Hematopoietic multipotent progenitor cell (in vitro differentiated cells): ENCODE results near the gene PHLDA2. TPM values are rescaled to one million over a fixed set of nuclear protein-coding genes. Genes with fewer than 3 reads are reported as not detected.

Source experiments
- DNase-seq, 3 donors: peaks; one replicate each; pipeline ENCODE4 v3.0.0-alpha.2; 2011 to 2015; ENCODE audit warnings: low read depth in 2 of 3, low spot score in 2 of 3
- total RNA-seq: library from RNA; depleted of rRNA; stranded (reverse); fragments of >200 nt; gene quantifications from one replicate; pipeline ENCODE4 v1.2.3, GENCODE V29; 2012

PHLDA2 gene
- total RNA-seq, 1 donor = 1.1 TPM

GRCh38 chr11:2899080-2899783 lies 30.0 kb downstream of the PHLDA2 start:
- peak in 1 of 3 donors; percentile 13 for DNase-seq

DNA sequence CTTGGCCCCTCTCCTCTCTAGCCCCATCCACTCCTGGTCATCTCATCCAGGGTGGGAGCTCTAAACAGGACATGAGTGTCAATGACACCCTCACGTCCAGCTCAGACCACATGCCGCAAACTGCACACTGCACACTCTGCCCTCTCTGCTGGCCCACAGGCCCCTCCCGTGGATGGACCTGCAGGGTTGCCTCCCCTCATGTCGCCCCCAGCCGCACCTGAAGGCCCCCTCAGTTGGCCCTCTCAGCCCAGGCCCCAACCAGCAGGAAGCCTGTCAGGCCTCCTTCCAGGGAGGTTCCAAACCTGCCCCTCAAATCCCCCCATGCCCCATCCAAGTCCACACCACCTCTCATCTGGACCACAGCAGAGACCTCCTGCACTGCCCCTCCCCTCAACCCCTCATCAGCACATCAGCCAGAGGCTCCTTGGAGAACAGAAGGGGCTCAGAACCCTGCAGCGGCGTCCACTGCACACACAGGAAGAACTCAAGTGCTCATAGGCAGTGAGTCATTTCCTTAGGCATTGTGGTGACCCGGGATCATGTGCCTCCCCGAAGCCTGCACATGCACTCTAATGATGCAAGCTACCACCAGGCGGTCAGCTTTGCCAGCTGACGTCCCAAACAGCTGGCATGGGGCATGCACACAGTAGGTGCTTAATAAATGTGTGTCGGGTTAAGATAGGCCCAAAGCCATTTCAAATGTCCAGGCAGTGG lies 30.7 kb downstream of the PHLDA2 start:
- peak in 2 of 3 donors; percentile 86 to 90 for DNase-seq

GRCh38 chr11:2897048-2897447 lies 32.2 kb downstream of the PHLDA2 start:
- no peak for DNase-seq

GRCh38 chr11:2896047-2896446 lies 33.2 kb downstream of the PHLDA2 start:
- no peak for DNase-seq

- DNase-seq = no peak
Observed at GRCh38 chr11:2893935-2894334, 35.3 kb downstream of the PHLDA2 start.

GRCh38 chr11:2892967-2893528 lies 36.2 kb downstream of the PHLDA2 start:
- peak in 2 of 3 donors; percentile 45 to 49 for DNase-seq

DNA sequence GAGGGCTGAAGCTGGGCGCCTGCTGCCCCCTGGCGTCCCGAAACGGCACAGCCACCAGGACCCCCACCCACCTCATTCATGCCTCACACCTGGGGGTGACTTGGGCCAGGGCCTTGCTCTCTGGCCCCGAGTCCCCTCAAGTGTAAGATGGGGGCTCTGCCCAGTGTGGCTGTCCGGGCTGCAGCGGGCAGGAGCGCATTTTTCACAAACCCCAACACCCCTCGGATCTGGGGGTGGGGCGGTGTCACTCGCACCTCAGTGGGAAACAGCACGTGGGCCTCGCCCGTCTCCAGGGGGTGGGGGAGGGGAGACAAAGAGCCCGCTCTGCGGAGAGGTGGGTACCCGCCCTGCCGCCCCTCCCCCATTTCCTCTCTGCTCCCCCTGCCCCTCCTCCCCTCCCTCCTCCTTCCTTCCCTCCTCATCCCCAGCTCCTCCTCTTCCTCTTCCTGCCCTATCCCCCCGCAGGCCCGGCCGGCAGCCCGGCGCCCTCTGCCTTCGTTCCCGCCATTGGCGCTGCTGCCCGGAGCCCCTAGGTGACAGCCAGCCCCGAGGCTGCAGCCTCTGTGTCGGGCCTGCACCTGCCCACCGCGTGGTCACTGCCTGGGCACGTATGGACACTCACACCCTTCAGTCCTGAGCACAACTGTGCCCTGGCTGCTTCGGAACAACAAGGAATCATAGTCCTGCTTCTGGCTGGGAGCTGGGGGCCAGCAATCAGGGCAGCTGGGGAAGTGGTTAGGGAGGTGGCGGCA lies 36.8 kb downstream of the PHLDA2 start:
- DNase-seq = peak; percentile 42 to 73 (median 67)

DNA sequence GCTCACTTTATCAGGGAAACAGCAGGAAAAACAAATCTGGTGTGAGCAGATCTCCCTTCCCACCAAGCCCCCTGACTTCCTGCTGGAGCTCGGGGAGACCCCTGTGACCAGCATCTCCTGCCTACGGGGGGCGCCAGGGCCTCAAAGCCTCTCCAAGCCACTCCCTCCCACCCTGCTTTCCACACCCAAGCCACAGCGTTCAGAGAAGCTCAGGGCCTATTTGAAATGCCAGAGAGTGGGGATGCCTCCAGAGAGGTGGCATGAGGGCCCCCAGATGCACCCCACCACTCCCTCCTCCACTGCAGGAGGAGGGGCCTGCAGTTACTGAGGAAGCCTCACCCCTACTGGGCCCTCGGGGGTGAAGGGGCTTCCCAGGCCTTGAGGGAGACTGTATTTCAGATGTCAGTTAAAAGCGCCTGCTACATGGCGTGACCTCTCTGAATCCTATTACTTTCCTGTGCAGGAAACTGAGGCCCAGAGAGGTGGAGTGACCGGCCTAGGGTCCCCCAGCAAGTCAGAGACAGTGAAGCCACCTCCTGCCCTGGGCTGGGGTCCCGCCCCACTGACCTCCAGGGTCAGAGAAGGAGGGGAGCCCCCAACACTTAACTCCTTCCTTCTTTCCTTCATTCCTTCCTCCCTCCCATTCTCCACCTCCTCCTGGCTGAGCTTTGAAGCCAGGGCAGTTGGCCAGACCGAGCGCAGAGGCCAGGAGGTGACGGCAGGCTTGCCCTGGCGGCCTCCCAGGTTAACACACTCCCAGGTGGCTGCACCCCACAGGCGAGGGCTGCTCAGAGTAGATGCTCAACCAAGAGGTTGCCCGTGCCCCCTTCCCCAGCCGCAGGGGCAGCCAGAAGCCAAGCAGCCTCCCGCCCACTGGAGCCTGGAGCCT lies 37.6 kb downstream of the PHLDA2 start:
- DNase-seq = no peak

- DNase-seq = peak in 1 of 3 donors; percentile 21
Observed at GRCh38 chr11:2890466-2891294, 38.5 kb downstream of the PHLDA2 start.

GRCh38 chr11:2889362-2890273 lies 39.6 kb downstream of the PHLDA2 start:
- DNase-seq = no peak

DNA sequence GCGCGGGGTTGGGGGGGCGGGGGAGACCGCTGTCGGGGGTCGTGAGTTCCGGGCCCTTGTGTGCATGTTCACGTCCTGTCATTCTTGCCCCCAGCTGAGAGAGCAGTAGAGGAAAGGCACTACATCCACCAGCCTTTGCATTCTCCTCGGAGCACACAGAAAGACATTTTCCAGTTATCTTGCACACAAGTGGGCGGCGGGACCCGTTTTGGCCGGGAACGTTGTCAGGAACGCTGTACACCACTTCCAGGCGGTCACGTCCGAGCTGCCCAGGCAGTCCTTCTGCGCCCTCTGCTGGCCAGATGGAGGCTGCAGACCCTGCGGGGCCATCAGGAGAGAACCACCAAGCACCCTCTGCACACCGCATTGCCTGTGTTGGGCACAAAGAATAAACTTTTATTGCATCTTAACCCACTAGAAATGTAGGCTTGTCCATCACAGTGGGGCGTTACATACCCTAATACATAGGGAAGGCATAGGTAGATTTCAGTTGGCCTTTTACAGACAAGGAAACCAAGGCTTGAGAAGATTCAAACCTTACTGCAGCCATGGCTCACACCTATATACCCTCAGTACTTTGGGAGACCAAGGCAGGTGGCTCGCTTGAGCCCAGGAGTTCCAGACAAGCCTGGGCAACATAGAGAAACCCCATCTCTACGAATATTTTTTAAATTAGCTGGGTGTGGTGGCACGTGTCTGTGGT lies 40.8 kb downstream of the PHLDA2 start:
- DNase-seq = peak; percentile 72 to 84 (median 77)

DNA sequence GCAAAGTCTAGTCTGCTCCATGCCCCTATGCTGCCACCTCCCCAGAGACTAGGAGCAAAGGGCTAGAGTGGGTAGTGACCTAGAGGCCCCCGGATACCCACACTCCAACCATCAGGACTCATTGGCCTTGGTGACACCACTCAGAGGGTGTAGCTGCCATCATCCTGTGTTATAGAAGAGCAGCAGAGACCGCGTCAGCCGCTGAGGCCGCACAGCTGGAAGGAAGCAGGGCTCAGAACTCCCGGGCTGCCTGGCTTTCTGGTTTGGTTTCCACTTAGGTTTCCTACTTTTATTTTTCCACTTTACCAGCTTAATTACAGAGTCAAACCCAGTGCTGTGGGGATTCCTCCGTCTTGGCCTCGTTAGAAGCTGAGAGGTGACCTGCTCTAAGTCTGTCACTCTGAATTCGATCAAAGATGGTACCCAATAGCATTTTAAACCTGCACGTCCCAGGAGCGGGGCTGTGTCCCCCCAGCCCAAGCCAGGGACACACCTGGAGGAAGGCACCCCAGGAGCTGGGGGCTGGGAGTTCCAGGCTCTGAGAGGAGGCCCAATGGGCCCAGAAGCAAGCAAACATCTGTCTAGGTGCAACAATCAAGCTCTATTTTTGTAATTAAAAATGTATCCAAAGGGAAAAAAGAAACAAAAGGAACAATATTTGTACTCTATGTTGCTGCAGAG lies 41.6 kb downstream of the PHLDA2 start:
- no peak for DNase-seq

GRCh38 chr11:2886936-2887335 lies 42.3 kb downstream of the PHLDA2 start:
- no peak for DNase-seq

GRCh38 chr11:2886191-2886894 lies 42.9 kb downstream of the PHLDA2 start:
- peak in 1 of 3 donors; percentile 40 for DNase-seq

DNA sequence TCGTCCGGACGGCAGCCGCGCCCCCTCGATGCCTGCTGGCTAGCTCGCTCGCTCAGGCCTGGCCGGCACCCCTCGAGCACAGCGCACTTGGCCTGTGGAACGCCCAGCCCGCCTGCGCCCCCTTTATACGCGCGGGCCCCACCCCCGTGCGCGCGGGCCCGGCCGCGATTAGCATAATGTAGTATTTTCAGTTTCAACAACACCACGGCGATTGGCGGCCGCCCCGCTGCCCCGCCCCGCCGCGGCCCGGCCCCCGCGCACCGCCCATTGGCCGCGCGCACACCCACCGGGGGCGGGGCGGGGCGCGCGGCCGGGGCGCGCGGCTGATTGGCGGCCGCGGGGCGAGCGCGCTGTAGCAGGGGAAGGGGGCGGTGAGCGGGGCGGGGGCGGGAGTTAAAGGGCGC lies 43.5 kb downstream of the PHLDA2 start, which contains the start of gene CDKN1C:
CDKN1C (minus strand) TSS at position 98 of the 404 bp plus-strand sequence. CDS start 319 bp downstream, outside the sequence.
- DNase-seq = peak; percentile 73 to 91 (median 84)

DNA sequence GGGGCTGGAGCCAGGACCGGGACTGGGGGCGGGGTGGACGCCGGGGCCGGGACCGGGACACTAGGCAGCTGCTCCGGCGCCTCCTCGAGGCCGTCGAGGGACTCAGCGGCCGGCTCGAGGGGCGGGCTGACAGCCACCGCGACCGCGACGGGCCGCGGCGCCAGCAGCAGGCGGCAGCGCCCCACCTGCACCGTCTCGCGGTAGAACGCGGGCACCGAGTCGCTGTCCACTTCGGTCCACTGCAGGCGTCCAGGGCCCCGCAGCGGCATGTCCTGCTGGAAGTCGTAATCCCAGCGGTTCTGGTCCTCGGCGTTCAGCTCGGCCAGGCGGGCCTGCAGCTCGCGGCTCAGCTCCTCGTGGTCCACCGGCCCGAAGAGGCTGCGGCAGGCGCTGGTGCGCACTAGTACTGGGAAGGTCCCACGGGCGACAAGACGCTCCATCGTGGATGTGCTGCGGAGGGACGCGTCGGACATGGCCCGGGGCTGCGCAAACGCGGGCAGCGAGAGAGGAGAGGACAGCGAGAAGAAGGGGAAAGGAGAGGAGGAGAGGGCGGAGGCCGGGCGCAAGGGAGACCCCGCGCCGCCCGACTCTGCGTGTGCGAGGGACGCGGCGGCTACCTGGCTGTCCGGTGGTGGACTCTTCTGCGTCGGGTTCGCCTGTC lies 44.1 kb downstream of the PHLDA2 start:
- peak in 2 of 3 donors; percentile 67 to 74 for DNase-seq
